Measurements from ENCODE around the gene CACNA2D3.

The CACNA2D3 gene

GRCh38 chr3:54169524-54169923, 47.2 kb downstream of the CACNA2D3 start:
- DNase-seq, result no peak

DNA sequence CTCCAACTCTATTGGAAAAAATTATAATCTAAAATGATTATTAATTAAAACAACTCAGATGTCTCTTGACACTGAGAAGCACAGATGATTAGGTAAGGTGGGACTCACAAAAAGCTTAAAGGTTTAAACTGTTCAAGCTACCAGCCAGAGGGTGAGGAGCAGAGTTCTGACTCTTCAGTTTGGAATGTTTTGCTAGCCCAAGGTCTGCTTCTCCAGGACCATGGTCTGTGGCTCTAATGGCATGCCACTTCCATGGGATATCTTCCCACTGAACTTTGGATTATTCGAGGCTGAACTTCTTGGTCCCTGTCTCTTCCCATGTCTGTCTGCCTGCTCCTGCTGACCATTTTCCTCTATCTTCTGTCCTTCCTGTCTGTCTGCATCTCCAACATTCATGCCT, 49.2 kb downstream of the CACNA2D3 start:
- DNase-seq, result no peak

- DNase-seq, result no peak
Observed at GRCh38 chr3:54171951-54172350, 49.6 kb downstream of the CACNA2D3 start.

DNA sequence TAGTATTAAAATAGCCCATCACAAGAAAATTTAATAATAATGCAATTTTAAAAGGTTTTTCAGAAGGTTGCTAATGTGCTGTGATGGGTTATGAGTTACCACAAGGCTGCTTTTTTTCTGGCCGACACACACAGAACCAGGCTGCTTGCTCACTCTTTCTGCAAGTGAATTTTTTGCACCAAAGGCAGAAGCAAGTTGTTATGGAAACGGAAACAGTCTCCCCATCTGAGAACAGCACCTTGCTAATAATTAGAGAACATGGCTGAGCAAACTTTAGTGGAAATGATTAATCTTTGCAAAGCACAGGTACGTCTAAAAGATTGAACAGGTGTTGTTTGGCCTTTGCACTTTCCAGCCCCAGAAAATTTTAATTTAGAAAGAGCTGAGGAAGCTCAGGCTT, 51.0 kb downstream of the CACNA2D3 start:
- peak in 2 of 51 donors; percentile 3 to 51 for DNase-seq

DNA sequence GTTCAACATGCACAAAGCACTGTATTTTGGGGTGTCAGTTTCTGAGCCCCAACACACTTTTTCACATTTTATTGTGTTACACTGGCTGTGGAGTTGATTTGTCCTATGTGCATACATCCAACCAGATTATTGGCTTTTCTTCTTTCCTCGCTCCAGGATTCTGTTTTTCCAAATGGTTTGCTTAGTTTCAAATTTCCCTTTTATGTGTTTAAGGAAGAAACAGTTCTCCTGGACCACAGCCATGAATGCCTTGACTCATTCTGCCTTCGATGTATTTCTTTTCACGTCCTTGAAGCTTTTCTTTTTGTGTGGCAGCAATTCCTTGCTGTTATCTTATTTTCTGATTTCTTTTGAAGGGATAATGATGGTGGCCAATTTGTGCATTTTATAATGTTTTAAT, 53.8 kb downstream of the CACNA2D3 start:
- DNase-seq, result peak in 1 of 51 donors; percentile 8

DNA sequence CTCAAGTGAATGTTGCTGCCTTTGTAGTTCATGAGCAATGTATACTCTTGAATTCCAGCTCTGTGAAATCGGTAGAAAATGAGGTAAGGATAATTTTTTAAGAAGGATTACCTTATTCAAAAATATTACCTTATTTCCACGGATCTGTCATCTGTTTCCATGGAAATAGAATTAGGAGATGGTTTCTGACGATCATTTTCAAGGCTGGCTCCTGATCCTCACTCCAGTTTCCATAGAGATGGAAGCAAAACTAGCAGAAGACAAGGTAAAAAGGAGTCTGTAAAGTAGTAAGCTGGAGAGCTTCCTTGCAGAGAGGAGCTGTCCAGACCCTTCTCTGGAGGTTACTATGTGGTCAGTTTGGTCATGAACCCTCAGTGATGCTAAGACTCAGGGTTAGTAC, 55.5 kb downstream of the CACNA2D3 start:
- DNase-seq, result no peak

GRCh38 chr3:54178376-54178775, 56.0 kb downstream of the CACNA2D3 start:
- peak in 1 of 51 donors; percentile 27 for DNase-seq

GRCh38 chr3:54180921-54181320, 58.6 kb downstream of the CACNA2D3 start:
- no peak for DNase-seq

- DNase-seq, result no peak
Observed at GRCh38 chr3:54182242-54182641, 59.9 kb downstream of the CACNA2D3 start.

GRCh38 chr3:54185740-54186139, 63.4 kb downstream of the CACNA2D3 start:
- no peak for DNase-seq

DNA sequence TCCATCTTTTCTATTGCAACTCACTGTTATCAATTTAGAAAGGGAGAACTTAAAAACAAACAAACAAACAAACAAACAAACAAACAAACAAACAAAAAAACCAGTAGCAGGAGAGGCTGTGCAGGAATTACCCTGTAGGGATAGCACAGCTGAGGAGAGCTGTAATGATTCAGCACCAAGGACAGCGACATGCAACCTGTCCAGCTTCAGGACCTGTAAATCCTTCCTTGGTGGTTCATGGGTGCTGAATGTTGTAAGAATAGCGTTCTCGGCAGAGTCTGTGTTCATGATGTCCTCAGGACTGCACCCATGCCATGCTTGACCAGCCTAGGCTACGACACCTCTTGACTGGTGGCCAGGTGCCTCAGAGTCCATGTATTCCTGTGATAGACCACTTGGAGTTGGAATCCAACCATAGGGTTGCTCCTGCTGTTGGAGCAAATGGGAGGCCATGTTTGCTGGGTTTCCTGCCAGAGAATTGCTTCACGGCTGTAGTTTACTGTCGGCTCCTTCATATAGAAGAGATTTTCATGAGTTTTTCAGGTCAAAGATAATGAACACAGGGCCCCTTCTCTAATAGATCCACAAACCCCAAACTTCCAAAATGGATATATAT, 65.9 kb downstream of the CACNA2D3 start:
- peak in 3 of 51 donors; percentile 6 to 18 (median 8) for DNase-seq

DNA sequence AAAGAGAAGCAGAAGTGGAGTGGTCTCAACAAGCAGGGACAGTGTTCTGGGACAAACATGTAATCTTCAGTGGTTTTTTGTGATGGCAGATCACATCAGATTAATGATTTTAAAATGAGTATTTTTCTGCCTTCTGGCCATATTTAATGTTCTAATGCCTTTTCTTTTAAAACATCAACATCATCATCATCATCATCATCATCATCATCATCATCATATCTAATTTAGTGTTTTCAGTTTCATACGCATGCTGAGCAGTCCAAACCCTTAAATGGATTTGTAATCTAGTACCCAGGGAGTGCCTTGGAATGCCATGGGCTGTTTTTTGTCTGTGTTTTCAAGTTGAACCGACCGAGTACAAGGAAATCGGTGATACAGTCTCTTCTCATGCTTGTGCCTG, 68.9 kb downstream of the CACNA2D3 start:
- DNase-seq, result no peak

DNA sequence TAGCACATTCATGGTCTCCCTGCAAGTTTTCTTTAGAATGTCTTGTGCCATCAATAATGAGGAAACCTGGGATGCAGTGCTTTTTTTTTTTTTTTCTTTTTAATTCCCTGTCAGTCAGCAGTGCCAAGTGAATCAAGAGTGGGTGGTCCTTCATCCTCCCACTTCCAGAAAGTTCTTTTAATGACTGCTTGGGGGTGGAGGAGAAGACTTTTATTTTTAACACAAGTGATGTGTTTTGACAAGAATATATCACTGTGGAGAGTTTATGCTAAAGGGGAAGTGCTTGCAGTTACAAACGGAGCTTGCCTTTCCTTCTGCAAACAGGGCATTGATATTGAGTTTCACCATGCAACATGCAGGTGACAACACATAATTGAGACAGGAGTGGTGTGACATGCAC, 69.7 kb downstream of the CACNA2D3 start:
- DNase-seq, result no peak

- no peak for DNase-seq
Observed at GRCh38 chr3:54193093-54193492, 70.7 kb downstream of the CACNA2D3 start.

- DNase-seq, result peak in 1 of 51 donors; percentile 33
Observed at GRCh38 chr3:54196360-54196991, 74.1 kb downstream of the CACNA2D3 start.

DNA sequence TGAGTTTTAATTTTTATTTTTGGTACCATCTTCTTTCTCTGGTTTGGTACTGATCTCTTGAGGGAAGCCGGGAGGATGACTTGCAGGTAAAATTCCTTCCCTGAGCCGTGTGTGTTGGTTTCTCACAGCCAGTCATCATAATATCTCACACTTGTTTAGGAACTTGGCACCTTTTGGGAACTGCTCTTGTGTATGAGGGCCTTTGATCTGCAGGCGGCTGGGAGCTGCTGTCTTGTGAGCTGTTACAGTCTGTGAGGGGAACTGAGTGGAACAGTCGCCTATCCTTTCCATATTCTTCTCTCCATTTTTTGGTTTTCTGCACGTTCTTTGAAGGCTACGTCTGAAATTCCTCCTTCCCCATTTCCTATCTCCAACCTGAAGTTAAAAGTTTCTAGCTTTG, 75.2 kb downstream of the CACNA2D3 start:
- DNase-seq, result peak in 1 of 51 donors; percentile 42

- no peak for DNase-seq
Observed at GRCh38 chr3:54198556-54198955, 76.2 kb downstream of the CACNA2D3 start.

DNA sequence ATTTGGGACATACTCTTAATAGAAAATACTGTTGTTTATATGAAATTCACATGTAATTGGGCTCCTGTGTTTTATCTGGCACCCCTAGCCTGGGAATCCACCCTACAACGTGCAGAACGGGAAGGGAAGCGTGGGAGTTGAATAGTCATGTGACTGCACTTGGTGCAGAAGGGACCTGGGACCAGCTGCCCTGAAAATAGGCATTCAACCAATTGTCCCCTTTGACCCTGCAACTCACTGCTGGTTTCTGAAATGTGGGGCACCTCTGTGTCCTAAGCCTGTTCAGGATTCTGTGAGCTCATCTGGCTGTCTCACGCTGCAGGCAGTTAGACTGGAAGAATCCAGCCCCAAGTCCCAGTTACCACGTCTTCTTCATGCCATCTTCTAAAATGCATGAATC, 79.7 kb downstream of the CACNA2D3 start:
- DNase-seq, result no peak

GRCh38 chr3:54202651-54203248, 80.4 kb downstream of the CACNA2D3 start:
- DNase-seq, result no peak

GRCh38 chr3:54206874-54207273, 84.5 kb downstream of the CACNA2D3 start:
- no peak for DNase-seq

DNA sequence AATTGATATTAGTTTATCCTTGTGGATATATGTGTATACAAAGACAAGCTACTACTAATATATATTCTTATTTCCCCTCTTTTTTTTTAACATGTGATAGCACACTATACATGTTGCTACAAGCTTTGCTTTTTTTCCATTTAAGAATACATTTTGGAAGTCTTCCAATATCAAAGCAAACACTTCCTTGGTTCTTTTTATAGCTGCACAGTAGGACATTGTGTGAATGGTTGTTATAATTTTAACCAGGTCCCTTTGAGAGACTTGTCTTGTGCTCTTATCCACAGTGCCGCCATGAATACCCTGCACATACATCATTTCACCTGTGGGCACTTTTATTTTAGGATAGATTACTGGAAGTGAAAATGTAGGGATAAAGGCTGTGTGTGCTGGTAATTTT, 88.7 kb downstream of the CACNA2D3 start:
- no peak for DNase-seq

DNA sequence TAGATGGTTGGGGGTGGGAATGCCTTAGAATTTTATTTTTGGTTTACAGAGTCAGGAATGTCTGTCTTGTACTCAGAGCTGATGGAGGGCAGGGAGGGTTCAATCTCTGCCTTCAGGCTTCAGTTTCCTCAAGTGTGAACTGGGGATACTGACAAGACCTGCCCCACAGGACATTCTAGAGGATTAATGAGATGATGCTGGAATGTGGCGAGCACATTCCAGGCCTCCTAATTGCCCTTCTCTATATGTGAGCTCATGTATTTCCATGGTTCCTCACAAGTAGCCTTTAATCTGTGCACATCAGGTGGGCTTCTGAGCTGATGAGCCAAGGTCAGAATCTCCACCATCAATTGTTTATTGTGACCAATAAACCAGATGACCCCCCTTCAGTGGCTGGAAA, 90.4 kb downstream of the CACNA2D3 start:
- no peak for DNase-seq

- no peak for DNase-seq
Observed at GRCh38 chr3:54213907-54214306, 91.6 kb downstream of the CACNA2D3 start.
